GM12801 (cell line): Measurements from ENCODE around the gene CAMK1D.

Experiments
- CTCF ChIP-seq: IDR thresholded peaks from one replicate; pipeline ENCODE4 v1.5.1; 2011; ENCODE audit warnings: control low read depth; ENCODE audit not compliant: insufficient read length; ENCODE audit errors: extremely low read depth

The CAMK1D gene

GRCh38 chr10:12613136-12613535 lies 263.8 kb downstream of the CAMK1D start:
- TF ChIP-seq CTCF, result no peak

- TF ChIP-seq CTCF, result no peak
Observed at GRCh38 chr10:12614177-12614995, 265.0 kb downstream of the CAMK1D start.

- no peak for TF ChIP-seq CTCF
Observed at GRCh38 chr10:12615296-12616220, 266.2 kb downstream of the CAMK1D start.

- no peak for TF ChIP-seq CTCF
Observed at GRCh38 chr10:12617191-12618175, 268.1 kb downstream of the CAMK1D start.

DNA sequence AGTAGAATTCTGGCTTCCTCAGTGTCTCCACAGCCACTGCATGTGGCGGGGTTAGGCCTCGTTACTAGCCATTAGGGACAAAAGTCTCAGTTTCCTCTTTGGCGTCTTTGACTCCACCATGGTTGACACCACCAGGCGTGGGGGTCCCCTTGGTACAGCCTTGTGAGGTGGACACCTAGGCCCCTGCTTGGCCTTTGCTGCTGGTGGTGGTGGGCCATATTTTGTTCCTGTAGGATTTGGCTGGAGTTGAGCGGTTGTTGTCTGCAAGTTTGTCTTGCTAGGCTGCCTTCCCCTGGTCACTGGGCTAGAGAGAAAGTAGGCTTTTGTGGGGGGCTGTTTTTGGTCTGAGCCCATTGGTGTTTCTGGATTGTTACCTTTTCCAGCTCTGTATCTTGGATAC lies 272.7 kb downstream of the CAMK1D start:
- TF ChIP-seq CTCF, result no peak

- TF ChIP-seq CTCF, result no peak
Observed at GRCh38 chr10:12622691-12623090, 273.3 kb downstream of the CAMK1D start.
